NT2/D1 (cell line): ENCODE results near the gene IFT80.

Source experiments
- DNase-seq: peaks from one replicate; pipeline ENCODE4 v3.0.0-alpha.2; 2011; ENCODE audit warnings: low read depth, low spot score
- H3K27me3 ChIP-seq: 2 replicates; pipeline ENCODE4 v1.6.0; 2011; ENCODE audit warnings: mild to moderate bottlenecking; ENCODE audit not compliant: insufficient read length, insufficient read depth
- H3K36me3 ChIP-seq: 2 replicates; pipeline ENCODE4 v1.6.1; 2011; ENCODE audit warnings: mild to moderate bottlenecking, low read length, mixed read lengths; ENCODE audit not compliant: insufficient read depth, insufficient read length
- H3K4me1 ChIP-seq: 2 replicates; pipeline ENCODE4 v1.5.1; 2011; ENCODE audit not compliant: insufficient read depth, insufficient read length
- H3K4me3 ChIP-seq: 2 replicates; pipeline ENCODE4 v1.5.1; 2011; ENCODE audit warnings: low read depth; ENCODE audit not compliant: insufficient read length
- H3K9ac ChIP-seq: 2 replicates; pipeline ENCODE4 v1.6.0; 2011; ENCODE audit warnings: low read depth; ENCODE audit not compliant: insufficient read length
- H3K9me3 ChIP-seq: 2 replicates; pipeline ENCODE4 v1.5.1; 2011; ENCODE audit warnings: mild to moderate bottlenecking, low read length; ENCODE audit not compliant: insufficient read depth
- SUZ12 ChIP-seq: IDR thresholded peaks from 2 replicates; pipeline ENCODE4 v1.6.1; 2011; ENCODE audit not compliant: insufficient read length, insufficient read depth; ENCODE audit errors: extremely low read depth
- YY1 ChIP-seq: IDR thresholded peaks from 2 replicates; pipeline ENCODE4 v1.6.1; 2011; ENCODE audit not compliant: insufficient read length, insufficient read depth
- ZNF274 ChIP-seq: IDR thresholded peaks from 2 replicates; pipeline ENCODE4 v1.6.1; 2011; ENCODE audit warnings: mild to moderate bottlenecking, low read depth, low read length

The IFT80 gene

GRCh38 chr3:160217675-160218074 is 181.3 kb downstream of the IFT80 start:
- Histone ChIP-seq H3K27me3 (peaks cover 5% of the 10 kb centered on the region), H3K9me3 (no peaks in the 10 kb centered on the region), H3K9ac (no peak overlapping the region), H3K36me3 (no peaks in the 10 kb centered on the region), H3K4me1 (no peaks in the 10 kb centered on the region), H3K4me3 (no peak overlapping the region)
- no peak for DNase-seq
- TF ChIP-seq ZNF274 = no peak
- no peak for TF ChIP-seq YY1
- no peak for TF ChIP-seq SUZ12

- Histone ChIP-seq H3K9ac (no peak overlapping the region), H3K27me3 (no peaks in the 10 kb centered on the region), H3K4me3 (no peak overlapping the region), H3K36me3 (no peaks in the 10 kb centered on the region), H3K4me1 (no peaks in the 10 kb centered on the region), H3K9me3 (no peaks in the 10 kb centered on the region)
- DNase-seq = no peak
- TF ChIP-seq YY1 (no peak), SUZ12 (no peak), ZNF274 (no peak)
Observed at GRCh38 chr3:160213191-160213590, 185.8 kb downstream of the IFT80 start.

- Histone ChIP-seq H3K4me1 (no peaks in the 10 kb centered on the region), H3K9me3 (no peaks in the 10 kb centered on the region), H3K4me3 (no peak overlapping the region), H3K9ac (no peak overlapping the region), H3K36me3 (no peaks in the 10 kb centered on the region), H3K27me3 (no peaks in the 10 kb centered on the region)
- no peak for TF ChIP-seq YY1
- no peak for DNase-seq
Observed at GRCh38 chr3:160210799-160211221, 188.2 kb downstream of the IFT80 start.

- Histone ChIP-seq H3K36me3 (no peaks in the 10 kb centered on the region), H3K9me3 (no peaks in the 10 kb centered on the region), H3K4me1 (no peaks in the 10 kb centered on the region), H3K27me3 (no peaks in the 10 kb centered on the region), H3K9ac (no peak overlapping the region), H3K4me3 (no peak overlapping the region)
- TF ChIP-seq YY1 (no peak), ZNF274 (no peak), SUZ12 (no peak)
- no peak for DNase-seq
Observed at GRCh38 chr3:160210341-160210740, 188.7 kb downstream of the IFT80 start.
